GM12891 (cell line): ENCODE results near the gene FLNA.

ENCODE experiments used
- POLR2A ChIP-seq: IDR thresholded peaks from 2 replicates; pipeline ENCODE4 v1.6.1; 2011; ENCODE audit warnings: low read depth, low read length, control low read depth
- POLR2AphosphoS5 ChIP-seq: IDR thresholded peaks from 2 replicates; pipeline ENCODE4 v1.6.1; 2011; ENCODE audit warnings: low read depth, low read length, control low read depth
- POU2F2 ChIP-seq: IDR thresholded peaks from 2 replicates; pipeline ENCODE4 v1.6.1; 2011; ENCODE audit warnings: low read depth, mild to moderate bottlenecking, control low read depth, low read length, moderate library complexity
- SPI1 ChIP-seq: IDR thresholded peaks from 2 replicates; pipeline ENCODE4 v1.6.1; 2011; ENCODE audit warnings: low read depth, low read length, control low read depth
- TAF1 ChIP-seq: IDR thresholded peaks from 2 replicates; pipeline ENCODE4 v1.6.1; 2011; ENCODE audit warnings: low read depth, low read length, control low read depth

GRCh38 chrX:154354013-154354412, 20.4 kb downstream of the FLNA start:
- TF ChIP-seq POLR2A: no peak
- no peak for TF ChIP-seq POLR2AphosphoS5
- no peak for TF ChIP-seq TAF1
- TF ChIP-seq SPI1: no peak
- no peak for TF ChIP-seq POU2F2
